ENCODE results near the gene STRADA. TPM values are rescaled to one million over a fixed set of nuclear protein-coding genes. Genes with fewer than 3 reads are reported as not detected.

STRADA gene
- total RNA-seq, 4 donors from 2014 or later, result 17.0 to 52.2 (median 27.4) TPM

DNA sequence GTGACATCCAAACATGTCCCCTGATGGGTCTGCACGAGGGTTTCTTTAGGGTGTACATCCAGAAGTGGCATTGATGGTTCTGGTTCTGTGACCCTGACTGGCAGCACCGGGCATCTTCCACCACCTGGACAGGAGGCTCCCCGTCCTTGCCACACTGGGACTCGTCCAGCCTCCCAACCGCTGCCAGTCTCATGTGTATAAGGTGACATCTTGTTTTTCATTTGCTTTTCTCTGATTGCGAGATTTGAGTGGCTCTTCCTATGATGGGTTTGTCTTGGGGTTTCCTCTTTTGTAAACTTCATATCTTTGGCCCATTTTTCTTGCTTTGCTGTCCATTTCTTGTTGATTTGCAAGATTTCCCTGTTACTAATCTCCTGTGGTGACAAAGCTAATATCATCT, 32.5 kb downstream of the STRADA start:
- no peak overlapping the region for H3K27ac ChIP-seq
- H3K9me3 ChIP-seq, result no peaks in the 10 kb centered on the region
- no peaks in the 10 kb centered on the region for H3K4me1 ChIP-seq
- TF ChIP-seq POLR2AphosphoS5 (IDR thresholded peaks at IDR 0.05), result no peak
- no peak for TF ChIP-seq EP300 (IDR thresholded peaks at IDR 0.05)
- no peak for TF ChIP-seq POLR2A (IDR thresholded peaks at IDR 0.05)
- TF ChIP-seq CTCF (IDR thresholded peaks at IDR 0.05), result no peak
- H3K36me3 ChIP-seq, result peaks cover 89% of the 10 kb centered on the region
- 85% methylated on average over 6 of the region's 6 CpGs for WGBS
- no peak overlapping the region for H3K4me3 ChIP-seq
- DNase-seq (ENCODE audit: low spot score in 2 of 2), result no peak
- H3K27me3 ChIP-seq, result no peaks in the 10 kb centered on the region

DNA sequence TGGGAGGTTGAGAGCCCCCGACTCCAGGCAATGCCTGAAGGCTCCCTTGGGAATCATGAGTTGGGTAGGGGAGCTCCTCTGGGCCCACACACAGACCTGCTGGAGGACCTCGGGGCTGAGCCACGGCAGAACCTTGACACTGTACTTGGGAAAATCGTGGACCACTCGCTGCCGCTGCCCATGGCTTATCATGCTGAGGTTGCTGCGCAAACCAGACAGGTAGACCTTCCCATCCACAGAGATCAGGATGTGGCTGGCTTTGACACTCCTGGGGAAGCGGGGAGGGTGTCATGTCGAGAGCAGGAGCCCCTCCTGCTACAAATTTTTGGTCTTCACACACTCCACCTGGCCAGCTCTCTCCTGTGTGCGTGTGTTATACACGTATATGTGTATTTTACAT, 34.4 kb downstream of the STRADA start:
- H3K27me3 ChIP-seq, result no peaks in the 10 kb centered on the region
- peak in 1 of 2 donors; percentile 59 for DNase-seq (ENCODE audit: low spot score in 2 of 2)
- H3K4me3 ChIP-seq, result no peak overlapping the region
- no peaks in the 10 kb centered on the region for H3K4me1 ChIP-seq
- peaks cover 84% of the 10 kb centered on the region for H3K36me3 ChIP-seq
- H3K9me3 ChIP-seq, result no peaks in the 10 kb centered on the region
- TF ChIP-seq POLR2AphosphoS5 (IDR thresholded peaks at IDR 0.05) (no peak), EP300 (IDR thresholded peaks at IDR 0.05) (no peak), CTCF (IDR thresholded peaks at IDR 0.05) (no peak), POLR2A (IDR thresholded peaks at IDR 0.05) (no peak)
- 74% methylated on average over 5 of the region's 11 CpGs for WGBS
- H3K27ac ChIP-seq, result no peak overlapping the region

- H3K27ac ChIP-seq, result no peak overlapping the region
- no peaks in the 10 kb centered on the region for H3K27me3 ChIP-seq
- TF ChIP-seq POLR2AphosphoS5 (IDR thresholded peaks at IDR 0.05) (no peak), POLR2A (IDR thresholded peaks at IDR 0.05) (no peak), EP300 (IDR thresholded peaks at IDR 0.05) (no peak)
- H3K9me3 ChIP-seq, result no peaks in the 10 kb centered on the region
- 85% methylated on average over 6 of the region's 7 CpGs for WGBS
- peaks cover 78% of the 10 kb centered on the region for H3K36me3 ChIP-seq
- H3K4me3 ChIP-seq, result no peak overlapping the region
- peaks cover 1% of the 10 kb centered on the region for H3K4me1 ChIP-seq
- peak in 1 of 2 donors; percentile 61 for DNase-seq (ENCODE audit: low spot score in 2 of 2)
Observed at GRCh38 chr17:63706336-63707082, 35.1 kb downstream of the STRADA start.

DNA sequence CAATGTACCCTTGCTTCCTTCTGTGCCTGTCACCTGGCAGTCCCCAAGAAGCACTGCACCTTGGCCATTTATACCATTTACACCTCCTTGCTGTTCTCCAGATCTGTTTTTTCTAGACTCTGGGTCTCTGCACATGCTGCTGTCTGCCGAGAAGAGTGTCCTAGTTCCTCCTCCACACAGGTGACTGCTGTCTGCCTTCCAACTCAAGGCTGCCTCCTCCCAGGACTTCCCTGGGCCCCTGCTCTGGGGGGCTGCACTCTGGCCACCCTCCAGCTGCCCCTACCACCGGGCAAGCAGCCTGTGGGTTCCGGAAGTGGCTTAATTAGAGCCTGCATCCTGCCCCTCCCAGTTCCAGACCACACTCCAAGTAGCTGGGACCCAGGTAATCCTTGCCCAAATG, 35.9 kb downstream of the STRADA start:
- H3K36me3 ChIP-seq, result peaks cover 71% of the 10 kb centered on the region
- H3K27ac ChIP-seq, result no peak overlapping the region
- TF ChIP-seq POLR2AphosphoS5 (IDR thresholded peaks at IDR 0.05), result no peak
- no peak for TF ChIP-seq EP300 (IDR thresholded peaks at IDR 0.05)
- no peak for TF ChIP-seq CTCF (IDR thresholded peaks at IDR 0.05)
- TF ChIP-seq POLR2A (IDR thresholded peaks at IDR 0.05), result no peak
- no peaks in the 10 kb centered on the region for H3K9me3 ChIP-seq
- no peaks in the 10 kb centered on the region for H3K27me3 ChIP-seq
- no peak overlapping the region for H3K4me3 ChIP-seq
- peak in 1 of 2 donors; percentile 47 for DNase-seq (ENCODE audit: low spot score in 2 of 2)
- 84% methylated on average over 2 of the region's 3 CpGs for WGBS
- peaks cover 10% of the 10 kb centered on the region for H3K4me1 ChIP-seq

DNA sequence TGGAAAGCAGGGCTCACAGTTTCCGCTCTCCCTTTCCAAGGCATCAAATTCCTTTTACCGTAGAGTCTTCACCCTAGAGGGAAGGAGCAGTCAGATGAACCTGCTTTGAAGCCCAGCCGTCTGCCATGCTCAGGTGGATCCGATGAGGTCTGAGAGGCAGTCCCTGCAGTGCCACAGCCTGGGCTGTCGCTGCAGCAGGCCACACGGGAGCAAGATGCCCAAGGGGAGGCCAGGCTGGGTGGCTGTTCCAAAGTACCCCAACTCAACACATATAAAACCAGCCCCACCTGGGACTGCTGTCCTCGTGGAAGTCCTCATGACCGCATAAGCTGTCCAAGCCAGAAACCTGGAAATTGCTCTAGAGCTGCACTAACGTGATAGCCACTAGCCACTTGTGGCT, 36.8 kb downstream of the STRADA start:
- 82% methylated on average over 5 of the region's 9 CpGs for WGBS

More for the DNA sequence above, 36.8 kb downstream of the STRADA start:
- peak in 1 of 2 donors; percentile 77 for DNase-seq (ENCODE audit: low spot score in 2 of 2)
- Histone ChIP-seq H3K27ac (no peak overlapping the region), H3K27me3 (no peaks in the 10 kb centered on the region), H3K4me1 (peaks cover 16% of the 10 kb centered on the region), H3K36me3 (peaks cover 63% of the 10 kb centered on the region), H3K4me3 (no peak overlapping the region), H3K9me3 (no peaks in the 10 kb centered on the region)
- TF ChIP-seq POLR2A (IDR thresholded peaks at IDR 0.05), result no peak
- no peak for TF ChIP-seq POLR2AphosphoS5 (IDR thresholded peaks at IDR 0.05)
- no peak for TF ChIP-seq EP300 (IDR thresholded peaks at IDR 0.05)
- TF ChIP-seq CTCF (IDR thresholded peaks at IDR 0.05), result no peak

Measured in suprapubic skin (tissue), 4 donors.